HG03565 (cell line): ENCODE results near the gene ABCA12.
"Not testable (repeated sequence)": the region's sequence is repeated elsewhere in the genome, so short reads cannot be mapped to it uniquely, and the experiment has no call there.

ENCODE experiments used
- ATAC-seq: cut with Tn5 transposase; IDR thresholded peaks from one replicate; pipeline ENCODE4 v1.9.1; 2021; ENCODE audit warnings: mild to moderate bottlenecking, moderate library complexity; ENCODE audit not compliant: unreplicated experiment

Gene ABCA12

GRCh38 chr2:215138479-215138878 is at the start of gene ABCA12:
Gene ABCA12 (minus strand): TSS chr2:215138626. CDS start chr2:215138208, 418 bp downstream.
- no peak for ATAC-seq

- no peak for ATAC-seq
Observed at GRCh38 chr2:215188078-215188477, 49.7 kb upstream of the ABCA12 start.

DNA sequence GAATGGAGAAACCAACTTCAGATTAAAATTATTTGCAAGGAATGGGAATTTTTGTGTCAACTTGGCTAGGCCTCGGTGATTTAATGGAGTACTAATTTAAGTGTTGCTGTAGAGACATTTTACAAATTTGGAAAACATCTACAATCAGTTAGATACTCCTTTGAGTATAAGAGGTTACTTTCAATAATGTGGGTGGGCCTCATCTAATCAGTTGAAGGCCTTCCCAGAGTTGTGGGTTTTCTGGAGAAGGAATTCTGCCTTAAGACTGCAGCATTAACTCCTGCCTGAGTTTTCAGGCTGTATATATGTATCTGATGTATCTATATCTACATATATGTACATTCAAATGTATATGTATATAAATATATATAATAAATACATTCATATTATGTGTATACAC is 47.6 kb upstream of the ABCA12 start:
- no peak for ATAC-seq

DNA sequence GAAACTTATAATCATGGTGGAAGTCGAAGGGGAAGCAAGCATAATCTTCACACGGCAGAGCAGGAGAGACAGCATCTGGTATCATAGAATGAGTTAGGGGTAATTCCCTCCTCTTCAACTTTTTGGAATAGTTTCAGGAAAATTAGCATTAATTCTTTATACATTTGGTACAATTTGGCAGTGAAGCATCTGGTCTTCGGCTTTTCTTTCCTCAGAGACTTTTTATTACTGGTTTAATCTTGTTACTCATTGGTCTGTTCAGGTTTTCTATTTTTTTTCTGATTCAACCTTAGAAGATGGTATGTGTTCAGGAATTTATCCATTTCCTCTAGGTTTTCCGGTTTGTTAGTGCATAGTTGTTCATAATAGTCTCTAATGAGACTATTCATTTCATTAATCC is 39.7 kb upstream of the ABCA12 start:
- no peak for ATAC-seq

DNA sequence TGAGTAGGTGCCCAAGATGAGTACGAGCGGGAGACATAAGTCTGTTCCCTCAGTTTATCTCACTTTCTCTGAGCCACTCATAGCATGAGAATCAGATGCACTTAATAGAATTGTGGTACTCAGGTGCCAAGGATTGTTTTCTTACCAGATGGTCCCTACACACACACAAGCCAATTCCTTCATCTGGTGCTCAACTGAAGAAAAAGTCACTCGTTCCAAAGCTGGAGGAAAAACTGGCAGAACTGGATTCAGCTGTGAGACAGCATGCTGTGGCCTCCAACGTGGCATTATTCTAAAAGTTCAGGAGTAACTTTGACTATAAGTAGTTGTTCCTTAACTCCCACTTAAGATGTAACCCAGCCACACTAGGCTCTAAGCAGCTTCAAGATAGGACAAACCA is 33.4 kb upstream of the ABCA12 start:
- no peak for ATAC-seq

- ATAC-seq: peak; percentile 88
Observed at GRCh38 chr2:215171151-215171550, 32.7 kb upstream of the ABCA12 start.

DNA sequence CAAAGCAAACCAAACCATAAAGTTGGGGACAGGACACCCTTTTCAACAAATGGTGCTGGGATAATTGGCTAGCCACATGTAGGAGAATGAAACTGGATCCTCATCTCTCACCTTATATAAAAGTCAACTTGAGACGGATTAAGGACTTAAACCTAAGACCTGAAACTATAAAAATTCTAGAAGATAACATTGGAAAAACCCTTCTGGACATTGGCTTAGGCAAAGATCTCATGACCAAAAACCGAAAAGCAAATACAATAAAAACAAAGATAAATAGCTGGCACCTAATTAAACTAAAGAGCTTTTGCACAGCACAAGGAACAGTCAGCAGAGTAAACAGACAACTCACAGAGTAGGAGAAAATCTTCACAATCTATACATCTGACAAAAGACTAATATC is 28.1 kb upstream of the ABCA12 start:
- ATAC-seq: not testable (repeated sequence)

GRCh38 chr2:215163319-215163718 is 24.9 kb upstream of the ABCA12 start:
- ATAC-seq: not testable (repeated sequence)

- no peak for ATAC-seq
Observed at GRCh38 chr2:215161301-215161829, 22.9 kb upstream of the ABCA12 start.

DNA sequence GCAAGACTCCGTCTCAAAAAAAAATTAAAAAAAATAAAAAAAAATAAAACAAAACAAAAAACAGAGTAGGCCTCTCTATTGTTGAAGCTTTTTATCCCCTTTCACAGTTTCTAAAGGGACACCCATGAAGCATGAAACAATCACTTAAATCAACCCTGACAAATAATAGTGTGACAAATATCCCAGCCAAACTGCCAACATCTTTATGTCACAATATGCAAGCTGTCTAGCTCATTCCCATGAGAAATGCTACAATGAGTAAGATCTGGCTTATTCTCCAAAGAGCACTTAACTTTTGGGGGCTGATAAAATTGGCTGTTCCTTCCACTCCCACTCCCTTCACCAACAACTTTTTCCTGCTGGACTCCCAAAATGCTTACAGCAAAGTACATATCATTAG is 21.7 kb upstream of the ABCA12 start:
- no peak for ATAC-seq

- ATAC-seq: no peak
Observed at GRCh38 chr2:215156453-215156852, 18.0 kb upstream of the ABCA12 start.

GRCh38 chr2:215149894-215150293 is 11.5 kb upstream of the ABCA12 start:
- no peak for ATAC-seq

GRCh38 chr2:215149486-215149885 is 11.1 kb upstream of the ABCA12 start:
- no peak for ATAC-seq

GRCh38 chr2:215149060-215149459 is 10.6 kb upstream of the ABCA12 start:
- no peak for ATAC-seq

GRCh38 chr2:215145611-215146010 is 7.2 kb upstream of the ABCA12 start:
- ATAC-seq: no peak

GRCh38 chr2:215144106-215144875 is 5.9 kb upstream of the ABCA12 start:
- ATAC-seq: no peak

GRCh38 chr2:215143458-215143857 is 5.0 kb upstream of the ABCA12 start:
- no peak for ATAC-seq

- no peak for ATAC-seq
Observed at GRCh38 chr2:215141706-215142105, 3.3 kb upstream of the ABCA12 start.

DNA sequence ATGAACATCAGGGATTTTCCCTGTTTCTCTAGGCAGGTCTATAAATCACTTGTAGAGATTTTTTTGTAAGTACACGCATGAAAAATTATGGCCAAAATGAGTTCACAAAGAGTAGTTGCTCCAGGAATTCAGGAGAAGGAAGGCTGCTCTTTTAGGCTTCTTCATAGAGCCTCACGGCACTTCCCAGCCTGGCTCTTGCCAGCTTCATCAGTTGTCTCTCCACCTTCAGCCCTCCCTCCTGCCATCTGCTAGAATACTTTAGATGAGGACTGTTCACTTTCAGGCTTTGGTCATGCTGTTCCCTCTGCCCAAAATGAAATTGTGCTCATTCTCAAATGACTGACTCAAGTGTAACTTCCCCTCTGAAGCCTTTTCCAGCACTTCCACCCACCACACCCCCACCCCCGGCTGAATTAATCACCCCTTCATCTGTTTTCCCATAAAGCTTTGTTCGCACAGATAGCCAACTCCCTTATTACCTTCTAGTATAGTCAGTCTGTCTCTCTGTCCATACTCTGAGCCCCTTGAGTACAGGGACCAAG is 1.8 kb upstream of the ABCA12 start:
- ATAC-seq: no peak

DNA sequence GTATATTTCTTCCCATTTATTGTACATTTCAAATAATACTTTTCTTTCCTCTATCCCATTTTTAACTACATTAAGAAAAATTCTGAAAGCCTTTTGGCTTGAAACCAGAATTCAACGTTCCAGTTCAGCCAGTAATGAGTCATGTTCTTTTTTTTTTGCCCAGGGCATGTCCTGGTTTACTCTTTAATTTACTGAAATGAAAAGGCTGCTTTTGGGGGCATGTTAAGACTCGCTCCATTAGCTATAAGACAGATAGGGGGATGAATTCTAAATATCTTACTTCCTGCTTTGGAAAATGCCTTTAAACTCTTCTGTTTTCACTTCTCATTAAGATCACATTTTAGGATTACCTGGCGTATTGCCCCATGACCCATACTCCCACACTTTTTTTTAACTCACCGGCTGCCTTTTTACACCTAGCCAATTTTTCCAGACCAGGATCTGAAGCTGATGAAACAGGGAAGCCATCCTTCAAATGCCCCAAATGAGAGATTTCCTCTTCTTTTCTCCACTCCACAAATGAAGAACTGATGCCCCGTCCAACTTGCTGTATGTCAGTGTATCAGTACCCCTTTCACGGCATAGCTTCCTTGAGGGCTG is 585 bp downstream of the ABCA12 start:
- ATAC-seq: no peak

- ATAC-seq: no peak
Observed at GRCh38 chr2:215137329-215137686, 1.1 kb downstream of the ABCA12 start.

- ATAC-seq: peak; percentile 45
Observed at GRCh38 chr2:215136669-215137328, 1.6 kb downstream of the ABCA12 start.
